ENCODE results near the gene LRRC75A.

- TF ChIP-seq POLR2AphosphoS5 (IDR thresholded peaks at IDR 0.05; ENCODE audit: low read depth, low read length) = no peak
- no peak for TF ChIP-seq SMC3 (IDR thresholded peaks at IDR 0.05; ENCODE audit: low read length)
Observed at GRCh38 chr17:16467044-16467443, 24.9 kb downstream of the LRRC75A start.
